KMS-11 (cell line): ENCODE results near the gene TMEM150C.

Source experiments
- H2AFZ ChIP-seq: fragments of 200-600 bp; sonication (generic); 2 replicates; pipeline ENCODE4 v1.6.1; 2016; ENCODE audit warnings: antibody characterized with exemption, mixed run types, low read depth
- H3K27ac ChIP-seq: fragments of 200-600 bp; sonication (generic); 2 replicates; pipeline ENCODE4 v1.6.1; 2016; ENCODE audit warnings: mild to moderate bottlenecking, mixed run types
- H3K27me3 ChIP-seq: fragments of 200-600 bp; sonication (generic); 2 replicates; pipeline ENCODE4 v1.6.1; 2017; ENCODE audit warnings: mild to moderate bottlenecking, low read depth, mixed run types, moderate library complexity; ENCODE audit not compliant: insufficient read depth
- H3K36me3 ChIP-seq: fragments of 200-600 bp; sonication (generic); 2 replicates; pipeline ENCODE4 v1.6.1; 2017; ENCODE audit warnings: mild to moderate bottlenecking, mixed run types; ENCODE audit not compliant: insufficient read depth
- H3K4me1 ChIP-seq: fragments of 200-600 bp; sonication (generic); 2 replicates; pipeline ENCODE4 v1.6.1; 2016; ENCODE audit warnings: mild to moderate bottlenecking, low read depth, mixed run types; ENCODE audit not compliant: poor library complexity, severe bottlenecking
- H3K4me2 ChIP-seq: fragments of 200-600 bp; sonication (generic); 2 replicates; pipeline ENCODE4 v1.7.0; 2016; ENCODE audit warnings: mild to moderate bottlenecking, mixed run types
- H3K4me3 ChIP-seq: fragments of 200-600 bp; sonication (generic); IDR thresholded peaks from 2 replicates; pipeline ENCODE4 v1.6.1; 2017; ENCODE audit warnings: low read depth, low read length, mixed read lengths; ENCODE audit not compliant: insufficient read depth
- H3K79me2 ChIP-seq: fragments of 200-600 bp; sonication (generic); 2 replicates; pipeline ENCODE4 v1.6.1; 2016; ENCODE audit warnings: low read depth, mixed run types; ENCODE audit not compliant: insufficient read depth
- H3K9ac ChIP-seq: fragments of 200-600 bp; sonication (generic); 2 replicates; pipeline ENCODE4 v1.6.1; 2016; ENCODE audit warnings: mild to moderate bottlenecking, mixed run types
- H4K20me1 ChIP-seq: fragments of 200-600 bp; sonication (generic); 2 replicates; pipeline ENCODE4 v1.6.1; 2016; ENCODE audit warnings: mild to moderate bottlenecking, mixed run types; ENCODE audit not compliant: insufficient read depth
- CTCF ChIP-seq: fragments of 200-600 bp; sonication (generic); conservative IDR thresholded peaks from 2 replicates; pipeline ENCODE4 v1.6.1; 2017; ENCODE audit warnings: low read depth, mild to moderate bottlenecking, antibody characterized with exemption, low read length, moderate library complexity, mixed read lengths

TMEM150C gene

GRCh38 chr4:82495666-82496065 is 66.1 kb downstream of the TMEM150C start:
- H3K4me2 ChIP-seq = no peak overlapping the region
- H3K27ac ChIP-seq = no peak overlapping the region
- no peak for TF ChIP-seq CTCF
- no peak overlapping the region for H3K4me3 ChIP-seq
- no peaks in the 10 kb centered on the region for H3K27me3 ChIP-seq
- no peaks in the 10 kb centered on the region for H3K4me1 ChIP-seq
- H3K79me2 ChIP-seq = no peaks in the 10 kb centered on the region
- H3K36me3 ChIP-seq = no peaks in the 10 kb centered on the region
- H2AFZ ChIP-seq = no peak overlapping the region
- H4K20me1 ChIP-seq = no peaks in the 10 kb centered on the region
- no peak overlapping the region for H3K9ac ChIP-seq

- Histone ChIP-seq H3K4me1 (no peaks in the 10 kb centered on the region), H4K20me1 (no peaks in the 10 kb centered on the region), H3K9ac (no peak overlapping the region), H2AFZ (no peak overlapping the region), H3K4me3 (no peak overlapping the region), H3K79me2 (no peaks in the 10 kb centered on the region), H3K4me2 (no peak overlapping the region), H3K27me3 (no peaks in the 10 kb centered on the region), H3K36me3 (no peaks in the 10 kb centered on the region), H3K27ac (no peak overlapping the region)
- no peak for TF ChIP-seq CTCF
These were observed 67.9 kb downstream of the TMEM150C start for GRCh38 chr4:82493721-82494425.

GRCh38 chr4:82491251-82491960 is 70.4 kb downstream of the TMEM150C start:
- no peaks in the 10 kb centered on the region for H3K27me3 ChIP-seq
- no peak overlapping the region for H3K27ac ChIP-seq
- TF ChIP-seq CTCF = no peak

GRCh38 chr4:82489987-82490386 is 71.8 kb downstream of the TMEM150C start:
- Histone ChIP-seq H3K4me1 (no peaks in the 10 kb centered on the region), H3K4me3 (no peak overlapping the region)
- no peak for TF ChIP-seq CTCF

More at GRCh38 chr4:82491251-82491960, 70.4 kb downstream of the TMEM150C start:
- Histone ChIP-seq H3K4me2 (no peak overlapping the region), H3K4me3 (no peak overlapping the region), H3K36me3 (no peaks in the 10 kb centered on the region), H3K4me1 (no peaks in the 10 kb centered on the region), H3K9ac (no peak overlapping the region), H4K20me1 (no peaks in the 10 kb centered on the region), H3K79me2 (no peaks in the 10 kb centered on the region), H2AFZ (no peak overlapping the region)

More at GRCh38 chr4:82489987-82490386, 71.8 kb downstream of the TMEM150C start:
- no peak overlapping the region for H3K27ac ChIP-seq
- no peaks in the 10 kb centered on the region for H4K20me1 ChIP-seq
- H2AFZ ChIP-seq = no peak overlapping the region
- H3K9ac ChIP-seq = no peak overlapping the region
- no peaks in the 10 kb centered on the region for H3K79me2 ChIP-seq
- no peak overlapping the region for H3K4me2 ChIP-seq
- no peaks in the 10 kb centered on the region for H3K27me3 ChIP-seq
- no peaks in the 10 kb centered on the region for H3K36me3 ChIP-seq
